Lower leg skin (tissue), 3 donors: ENCODE data around the gene INSC.

Source experiments
- CTCF ChIP-seq, 3 donors: fragments of 450-650 bp; IDR thresholded peaks; one replicate each; pipeline ENCODE4 v1.5.1; 2016; ENCODE audit warnings: antibody characterized with exemption in 3 of 3, mild to moderate bottlenecking in 3 of 3, moderate library complexity in 2 of 3
- POLR2A ChIP-seq, 2 donors: fragments of 450-650 bp; IDR thresholded peaks; one replicate each; pipeline ENCODE4 v1.6.1; 2016 to 2017; ENCODE audit warnings: antibody characterized with exemption in 2 of 2, mild to moderate bottlenecking in 1 of 2, moderate library complexity in 1 of 2

- TF ChIP-seq CTCF (IDR thresholded peaks at IDR 0.05) (no peak), POLR2A (IDR thresholded peaks at IDR 0.05) (no peak)
These were observed 3.0 kb downstream of the INSC start for GRCh38 chr11:15117751-15118150.
